ENCODE data around the gene VSX2.
"Not testable (repeated sequence)": the region's sequence is repeated elsewhere in the genome, so short reads cannot be mapped to it uniquely, and the experiment has no call there.

The VSX2 gene

DNA sequence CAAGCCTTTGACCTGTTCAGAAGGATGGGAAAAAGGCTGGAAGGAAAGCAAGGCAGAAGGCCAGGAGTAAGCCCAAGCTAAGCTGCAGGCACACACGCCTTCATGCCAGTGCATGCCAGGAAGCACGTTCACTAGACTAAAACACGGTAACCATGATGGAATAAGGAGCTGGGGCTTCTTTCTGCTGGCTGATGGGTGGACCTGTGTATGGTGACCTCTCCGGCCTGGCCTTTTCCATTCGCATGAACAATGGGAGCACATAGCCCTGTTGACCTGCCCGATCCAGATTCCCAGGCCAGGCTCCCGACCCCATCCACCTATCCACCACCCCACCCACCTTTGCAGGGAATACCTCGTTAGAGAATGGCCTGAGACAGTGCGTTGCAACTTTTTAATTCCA lies 22.8 kb downstream of the VSX2 start:
- TF ChIP-seq, protein P1, sequence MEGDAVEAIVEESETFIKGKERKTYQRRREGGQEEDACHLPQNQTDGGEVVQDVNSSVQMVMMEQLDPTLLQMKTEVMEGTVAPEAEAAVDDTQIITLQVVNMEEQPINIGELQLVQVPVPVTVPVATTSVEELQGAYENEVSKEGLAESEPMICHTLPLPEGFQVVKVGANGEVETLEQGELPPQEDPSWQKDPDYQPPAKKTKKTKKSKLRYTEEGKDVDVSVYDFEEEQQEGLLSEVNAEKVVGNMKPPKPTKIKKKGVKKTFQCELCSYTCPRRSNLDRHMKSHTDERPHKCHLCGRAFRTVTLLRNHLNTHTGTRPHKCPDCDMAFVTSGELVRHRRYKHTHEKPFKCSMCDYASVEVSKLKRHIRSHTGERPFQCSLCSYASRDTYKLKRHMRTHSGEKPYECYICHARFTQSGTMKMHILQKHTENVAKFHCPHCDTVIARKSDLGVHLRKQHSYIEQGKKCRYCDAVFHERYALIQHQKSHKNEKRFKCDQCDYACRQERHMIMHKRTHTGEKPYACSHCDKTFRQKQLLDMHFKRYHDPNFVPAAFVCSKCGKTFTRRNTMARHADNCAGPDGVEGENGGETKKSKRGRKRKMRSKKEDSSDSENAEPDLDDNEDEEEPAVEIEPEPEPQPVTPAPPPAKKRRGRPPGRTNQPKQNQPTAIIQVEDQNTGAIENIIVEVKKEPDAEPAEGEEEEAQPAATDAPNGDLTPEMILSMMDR (IDR thresholded peaks at IDR 0.05; ENCODE audit: insufficient read depth, low read length, poor library complexity, severe bottlenecking) = no peak
- Histone ChIP-seq H3K4me3 (replicated peaks; ENCODE audit: low read depth, low read length) (no peak overlapping the region), H3K36me3 (ENCODE audit: control insufficient read depth, insufficient read depth, low read length) (no peaks in the 10 kb centered on the region), H3K27me3 (replicated peaks; ENCODE audit: control insufficient read depth, insufficient read depth, low read length) (no peaks in the 10 kb centered on the region; the same call in none of the 2 replicates)
- DNase-seq (ENCODE audit: extremely low read depth, insufficient read length) = no peak

DNA sequence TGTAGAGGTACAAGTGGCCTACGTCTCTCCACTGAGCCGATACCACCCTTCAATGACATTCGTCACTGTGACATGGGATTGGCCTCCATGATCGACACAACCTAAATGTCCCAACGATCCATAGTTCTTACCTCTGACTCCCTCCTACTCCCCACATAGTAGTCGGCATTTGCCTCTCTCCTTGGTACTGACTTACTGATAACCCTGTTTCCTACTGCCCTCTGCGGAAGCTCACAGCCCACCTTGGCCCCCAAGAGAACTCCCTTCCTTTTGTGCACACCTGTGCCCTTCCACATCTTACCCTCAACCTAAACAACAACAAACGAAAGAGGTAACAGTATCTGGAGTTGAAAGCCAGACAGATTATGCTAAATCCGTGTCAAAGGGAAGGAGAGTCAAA lies 23.9 kb downstream of the VSX2 start:
- DNase-seq (ENCODE audit: extremely low read depth, insufficient read length) = no peak
- Histone ChIP-seq H3K36me3 (ENCODE audit: control insufficient read depth, insufficient read depth, low read length) (no peaks in the 10 kb centered on the region), H3K4me3 (replicated peaks; ENCODE audit: low read depth, low read length) (no peak overlapping the region), H3K27me3 (replicated peaks; ENCODE audit: control insufficient read depth, insufficient read depth, low read length) (no peaks in the 10 kb centered on the region; the same call in none of the 2 replicates)
- TF ChIP-seq, protein P1 (IDR thresholded peaks at IDR 0.05; ENCODE audit: insufficient read depth, low read length, poor library complexity, severe bottlenecking) = no peak

DNA sequence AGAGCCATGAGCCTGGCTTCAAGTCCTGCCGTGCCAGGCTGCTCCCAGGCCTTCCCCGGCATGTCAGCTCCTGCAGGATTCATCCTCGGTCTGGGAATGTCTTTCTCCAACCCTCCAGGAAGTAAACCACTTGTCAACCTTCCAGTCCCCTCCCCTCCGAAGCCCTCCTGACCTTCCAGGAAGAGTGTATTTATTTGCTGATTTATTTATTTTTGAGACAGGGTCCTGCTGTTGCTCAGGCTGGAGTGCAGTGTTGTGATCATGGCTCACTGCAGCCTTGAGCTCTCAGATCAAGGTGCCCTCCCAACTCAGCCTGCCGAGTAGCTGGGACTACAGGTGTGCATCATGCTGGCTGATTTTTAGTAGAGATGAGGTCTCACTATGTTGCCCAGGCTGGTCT lies 24.7 kb downstream of the VSX2 start:
- Histone ChIP-seq H3K4me3 (replicated peaks; ENCODE audit: low read depth, low read length) (no peak overlapping the region), H3K27me3 (replicated peaks; ENCODE audit: control insufficient read depth, insufficient read depth, low read length) (no peaks in the 10 kb centered on the region; the same call in none of the 2 replicates), H3K36me3 (ENCODE audit: control insufficient read depth, insufficient read depth, low read length) (no peaks in the 10 kb centered on the region)
- DNase-seq (ENCODE audit: extremely low read depth, insufficient read length) = no peak
- TF ChIP-seq, protein P1 (IDR thresholded peaks at IDR 0.05; ENCODE audit: insufficient read depth, low read length, poor library complexity, severe bottlenecking) = no peak

DNA sequence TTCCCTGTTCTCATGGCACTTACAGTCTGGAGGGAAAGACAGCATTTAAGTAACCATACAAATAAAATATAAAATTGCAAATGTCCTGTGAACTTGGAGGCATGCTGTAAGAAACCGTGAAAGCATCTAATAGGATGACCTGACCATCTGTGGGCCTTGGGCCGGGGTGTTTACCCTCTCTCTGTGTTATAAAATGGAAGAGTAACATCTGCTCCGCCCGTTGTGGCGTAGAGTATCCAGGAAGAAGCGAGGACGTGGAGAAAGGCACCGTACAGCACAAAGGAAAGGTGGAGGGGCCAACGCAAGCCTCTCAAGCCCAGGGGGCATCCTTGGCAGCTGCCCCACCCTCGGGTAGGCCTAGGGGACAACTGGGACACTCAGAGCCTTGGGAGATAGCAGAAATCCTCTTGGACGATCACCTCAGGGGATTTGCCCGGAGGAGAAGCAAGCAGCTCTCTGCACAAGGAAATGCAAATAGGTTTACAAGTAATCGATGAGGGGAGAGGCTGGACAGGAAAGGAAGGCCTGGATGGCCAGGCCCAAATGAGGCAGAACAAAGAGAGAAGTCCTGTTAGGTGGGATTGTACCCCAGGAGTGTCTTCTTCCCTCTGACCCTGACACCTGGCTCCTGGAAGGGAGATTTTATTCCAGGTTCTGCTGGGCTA lies 26.2 kb downstream of the VSX2 start:
- H3K36me3 ChIP-seq (ENCODE audit: control insufficient read depth, insufficient read depth, low read length) = no peaks in the 10 kb centered on the region
- DNase-seq (ENCODE audit: extremely low read depth, insufficient read length) = no peak
- TF ChIP-seq, protein P1 (IDR thresholded peaks at IDR 0.05; ENCODE audit: insufficient read depth, low read length, poor library complexity, severe bottlenecking) = no peak

DNA sequence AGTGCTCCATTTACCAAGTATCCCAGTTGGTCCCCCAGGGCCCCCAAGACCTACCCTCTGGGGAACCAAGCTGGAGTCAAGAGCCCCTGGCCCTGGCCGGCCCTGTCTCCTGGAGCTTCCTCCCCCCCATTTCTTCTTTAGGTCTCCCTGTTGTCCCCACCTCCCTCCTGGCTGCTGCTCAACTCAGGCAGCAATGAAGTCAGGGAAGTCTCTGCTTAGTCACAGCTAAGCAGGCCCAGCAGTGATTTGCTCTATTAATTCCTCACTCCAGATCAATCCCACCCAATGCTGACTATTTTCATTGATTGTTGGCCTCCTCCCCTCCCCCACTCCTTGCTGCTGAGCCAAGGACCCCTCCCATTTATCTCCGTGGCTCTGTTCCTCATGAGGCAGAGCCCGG lies 28.3 kb downstream of the VSX2 start:
- Histone ChIP-seq H3K27me3 (replicated peaks; ENCODE audit: control insufficient read depth, insufficient read depth, low read length) (no peaks in the 10 kb centered on the region; the same call in 1 of the 2 replicates), H3K36me3 (ENCODE audit: control insufficient read depth, insufficient read depth, low read length) (no peaks in the 10 kb centered on the region), H3K4me3 (replicated peaks; ENCODE audit: low read depth, low read length) (no peak overlapping the region)
- no peak for DNase-seq (ENCODE audit: extremely low read depth, insufficient read length)
- TF ChIP-seq, protein P1 (IDR thresholded peaks at IDR 0.05; ENCODE audit: insufficient read depth, low read length, poor library complexity, severe bottlenecking) = no peak

More for the DNA sequence above, 26.2 kb downstream of the VSX2 start:
- H3K27me3 ChIP-seq (replicated peaks; ENCODE audit: control insufficient read depth, insufficient read depth, low read length) = no peaks in the 10 kb centered on the region; the same call in 1 of the 2 replicates
- H3K4me3 ChIP-seq (replicated peaks; ENCODE audit: low read depth, low read length) = no peak overlapping the region

DNA sequence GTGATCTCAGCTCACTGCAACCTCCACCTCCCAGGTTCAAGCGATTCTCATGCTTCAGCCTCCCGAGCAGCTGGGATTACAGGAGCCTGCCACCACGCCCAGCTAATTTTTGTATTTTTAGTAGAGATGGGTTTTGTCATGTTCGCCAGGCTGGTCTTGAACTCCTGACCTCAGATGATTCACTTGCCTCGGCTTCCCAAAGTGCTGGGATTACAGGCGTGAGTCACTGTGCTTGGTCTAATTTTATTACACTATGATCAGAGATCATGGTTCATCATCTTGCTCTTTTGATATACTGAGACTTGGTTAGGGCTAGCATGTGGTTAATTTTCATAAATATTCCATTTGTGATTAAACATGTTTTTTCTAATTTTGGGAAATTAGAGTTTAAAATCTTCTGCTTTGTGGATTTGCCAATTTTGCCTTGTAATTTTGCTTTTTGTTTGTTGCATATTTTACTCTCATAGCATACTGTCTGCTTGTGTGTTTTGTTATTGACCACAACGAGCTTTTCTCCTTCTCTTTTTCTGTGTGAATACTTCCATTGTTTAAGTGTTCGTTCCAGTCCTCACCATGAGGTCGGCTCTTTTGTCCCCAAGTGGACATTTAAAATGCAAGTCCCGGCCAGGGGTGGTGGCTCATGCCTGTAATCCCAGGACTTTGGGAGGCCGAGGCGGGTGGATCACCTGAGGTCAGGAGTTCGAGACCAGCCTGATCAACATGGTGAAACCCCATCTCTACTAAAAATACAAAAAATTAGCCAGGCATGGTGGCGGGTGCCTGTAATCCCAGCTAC lies 31.3 kb downstream of the VSX2 start:
- not testable (repeated sequence) for H3K27me3 ChIP-seq (replicated peaks; ENCODE audit: control insufficient read depth, insufficient read depth, low read length); DNase-seq (ENCODE audit: extremely low read depth, insufficient read length); H3K4me3 ChIP-seq (replicated peaks; ENCODE audit: low read depth, low read length); H3K36me3 ChIP-seq (ENCODE audit: control insufficient read depth, insufficient read depth, low read length)
